HG02610 (cell line): ENCODE data around the gene OGDH.
"Not testable (repeated sequence)": the region's sequence is repeated elsewhere in the genome, so short reads cannot be mapped to it uniquely, and the experiment has no call there.

Source experiments
- ATAC-seq: cut with Tn5 transposase; IDR thresholded peaks from one replicate; pipeline ENCODE4 v1.9.1; 2021; ENCODE audit warnings: mild to moderate bottlenecking, moderate library complexity; ENCODE audit not compliant: unreplicated experiment

The OGDH gene

GRCh38 chr7:44703921-44704320 is 97.5 kb downstream of the OGDH start:
- ATAC-seq = no peak

GRCh38 chr7:44705434-44705833 is 99.0 kb downstream of the OGDH start:
- ATAC-seq = no peak

GRCh38 chr7:44706788-44707557 is 100.5 kb downstream of the OGDH start:
- no peak for ATAC-seq

GRCh38 chr7:44707558-44708230 is 101.3 kb downstream of the OGDH start:
- ATAC-seq = no peak

DNA sequence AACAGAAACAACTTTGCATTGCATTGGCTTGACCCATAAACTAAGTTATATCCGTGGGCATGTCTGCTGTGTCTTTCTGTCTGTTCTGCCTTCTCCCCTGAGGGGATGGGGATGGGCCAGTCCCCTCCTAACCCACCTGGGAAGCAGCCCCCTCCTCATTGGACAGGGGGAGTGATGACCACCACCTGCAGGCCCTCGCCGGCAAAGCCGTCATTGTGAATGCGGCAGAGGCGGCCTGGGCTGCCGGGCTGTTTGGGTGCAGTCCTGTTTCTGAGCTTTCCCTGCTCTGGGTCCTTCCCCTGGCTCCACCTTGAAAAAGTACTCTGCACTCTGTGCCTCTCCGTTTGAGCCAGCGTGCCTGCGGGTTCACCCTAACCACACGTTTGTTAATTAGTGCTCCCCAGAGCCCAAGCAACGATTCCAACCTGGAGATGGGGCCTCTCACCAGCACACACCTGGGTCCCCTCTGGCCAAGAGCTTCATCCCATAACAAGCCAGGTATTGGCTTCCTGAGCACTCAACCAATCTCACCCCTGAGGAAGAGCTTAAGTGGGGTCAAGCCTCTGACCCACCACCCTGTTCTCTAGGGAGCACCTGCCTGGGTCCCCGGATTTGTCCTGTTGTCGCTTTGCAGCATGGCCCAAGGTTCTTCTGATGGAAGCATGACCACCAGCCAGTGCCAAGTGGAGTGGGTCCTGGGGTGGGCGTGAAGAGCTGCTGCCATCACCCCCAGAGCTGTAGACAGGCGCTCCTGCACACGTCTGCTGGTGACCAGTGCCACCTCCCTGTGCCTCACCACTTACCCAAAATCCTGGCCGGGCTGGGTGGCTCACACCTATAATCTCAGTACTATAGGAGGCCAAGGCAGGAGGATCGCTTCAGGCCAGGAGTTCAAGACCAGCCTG is 102.8 kb downstream of the OGDH start:
- no peak for ATAC-seq

DNA sequence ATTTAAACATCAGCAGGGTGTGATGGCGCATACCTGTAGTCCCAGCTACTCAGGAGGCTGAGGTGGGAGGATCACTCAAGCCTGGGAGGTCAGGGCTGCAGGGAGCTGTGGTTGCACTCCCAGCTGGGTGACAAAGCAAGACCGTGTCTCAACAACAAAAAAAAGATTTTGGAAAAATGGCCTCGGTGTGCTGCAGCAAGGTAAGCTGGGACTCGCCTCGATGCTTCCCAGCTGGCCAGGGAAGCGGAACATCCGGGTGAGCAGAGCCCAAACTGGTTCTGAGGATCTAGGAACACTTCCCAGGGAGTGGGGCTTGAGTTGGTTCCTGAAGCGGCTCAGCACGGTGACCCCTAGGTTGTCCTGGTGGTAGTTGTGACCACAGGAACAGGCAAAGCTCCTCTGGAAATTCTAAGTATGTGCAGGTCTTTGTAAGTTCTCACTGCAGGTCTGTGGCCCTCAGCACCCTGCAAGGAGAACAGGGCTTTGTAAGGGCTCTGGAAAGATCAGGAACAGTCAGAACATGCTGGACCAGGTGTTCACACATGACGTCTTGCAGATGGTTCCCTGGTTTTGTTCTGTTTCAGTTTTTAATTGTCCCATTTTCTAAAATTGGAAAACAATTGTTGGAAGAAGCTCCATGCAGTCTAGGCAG is 103.6 kb downstream of the OGDH start:
- no peak for ATAC-seq

DNA sequence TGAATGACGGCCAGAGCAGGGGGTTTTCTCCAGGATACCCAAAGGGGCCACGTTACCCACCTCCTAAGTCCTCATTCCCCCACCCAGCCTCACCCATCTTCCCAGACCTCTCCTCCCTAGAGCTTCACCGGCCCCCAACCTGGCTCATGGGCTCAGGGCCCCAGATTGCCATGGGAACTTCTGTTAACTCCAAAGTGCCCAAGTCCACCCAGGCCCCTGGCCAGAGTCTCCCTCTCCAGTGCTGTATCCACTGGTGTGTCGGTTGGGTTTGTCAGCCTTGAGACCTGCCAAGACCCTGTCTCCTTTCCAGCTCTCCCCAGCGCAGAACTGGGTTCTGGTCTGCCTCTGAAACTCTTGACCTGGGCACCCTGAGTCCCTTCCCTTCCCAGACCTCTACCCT is 105.1 kb downstream of the OGDH start:
- ATAC-seq = no peak

DNA sequence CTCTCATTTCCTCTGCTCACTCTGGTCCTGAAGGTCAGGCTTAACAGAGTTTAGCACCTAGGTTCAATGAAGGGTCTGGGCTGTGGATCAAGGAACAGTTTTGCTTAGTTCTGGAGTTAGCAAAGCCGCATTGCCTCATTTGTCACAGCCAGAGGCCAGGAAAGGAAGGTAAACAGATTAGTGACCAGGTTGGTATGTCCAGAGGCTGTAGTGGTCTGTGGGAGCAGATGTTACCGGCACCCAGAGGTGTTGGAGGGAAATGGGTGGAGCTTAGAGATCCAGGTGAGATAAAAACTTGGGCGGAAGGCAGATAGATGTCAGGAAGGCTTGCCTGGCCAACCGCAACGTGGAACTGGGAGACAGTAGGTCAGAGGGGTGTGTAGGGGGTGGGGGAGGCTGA is 105.6 kb downstream of the OGDH start:
- no peak for ATAC-seq

DNA sequence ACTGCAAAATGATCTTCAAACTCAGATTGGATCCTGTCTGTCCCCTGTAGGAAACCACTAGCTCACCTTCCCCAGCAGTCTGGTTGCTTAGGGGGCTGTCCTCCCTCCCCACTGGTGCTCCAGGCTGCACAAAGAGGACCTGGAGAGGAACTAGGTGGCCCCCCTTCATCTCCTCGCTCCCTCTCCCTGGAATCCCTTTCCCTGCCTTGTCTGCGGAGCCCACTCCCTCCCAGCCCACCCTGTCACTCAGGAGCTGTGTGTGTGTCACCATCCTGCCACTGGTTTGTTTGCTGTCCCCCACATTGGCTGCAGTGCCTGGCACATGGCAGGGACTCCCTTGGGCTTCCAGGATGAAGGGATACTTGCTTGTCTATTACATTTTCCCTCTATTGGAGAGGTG is 106.7 kb downstream of the OGDH start:
- no peak for ATAC-seq

GRCh38 chr7:44713680-44714335 is 107.4 kb downstream of the OGDH start:
- ATAC-seq = no peak

DNA sequence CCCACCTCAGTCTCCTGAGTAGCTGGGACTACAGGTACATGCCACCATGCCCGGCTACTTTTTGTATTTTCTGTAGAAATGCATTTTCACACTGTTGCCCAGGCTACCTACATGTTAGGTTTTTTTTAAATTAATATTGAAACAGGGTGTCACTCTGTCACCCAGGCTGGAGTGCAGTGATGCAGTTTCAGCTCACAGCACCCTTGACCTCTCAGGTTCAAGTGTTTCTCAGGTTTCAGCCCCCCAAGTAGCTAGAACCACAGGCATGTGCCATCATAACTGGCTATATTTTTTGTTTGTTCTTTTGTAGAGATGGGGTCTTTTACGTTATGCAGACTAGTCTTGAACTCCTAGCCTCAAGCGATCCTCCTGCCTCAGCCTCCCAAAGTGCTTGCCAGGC is 109.8 kb downstream of the OGDH start:
- ATAC-seq = no peak

DNA sequence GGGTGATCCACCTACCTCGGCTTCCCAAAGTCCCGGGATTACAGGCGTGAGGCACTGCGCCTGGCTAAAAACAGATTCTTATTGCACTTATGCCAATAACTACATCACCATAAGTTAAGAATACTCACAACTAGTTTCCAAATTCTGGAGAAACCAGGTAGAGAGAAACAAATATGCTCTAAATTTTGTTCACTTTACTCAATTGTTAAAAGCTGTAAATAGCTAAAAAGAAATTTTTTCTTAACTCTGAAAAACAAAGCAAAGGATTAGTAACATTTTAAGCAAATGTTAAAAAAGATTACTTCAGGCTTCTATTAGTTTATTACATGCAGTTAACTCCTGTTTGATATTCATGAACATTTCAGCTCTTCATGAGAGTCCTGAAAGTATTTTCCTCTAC is 113.9 kb downstream of the OGDH start:
- no peak for ATAC-seq

DNA sequence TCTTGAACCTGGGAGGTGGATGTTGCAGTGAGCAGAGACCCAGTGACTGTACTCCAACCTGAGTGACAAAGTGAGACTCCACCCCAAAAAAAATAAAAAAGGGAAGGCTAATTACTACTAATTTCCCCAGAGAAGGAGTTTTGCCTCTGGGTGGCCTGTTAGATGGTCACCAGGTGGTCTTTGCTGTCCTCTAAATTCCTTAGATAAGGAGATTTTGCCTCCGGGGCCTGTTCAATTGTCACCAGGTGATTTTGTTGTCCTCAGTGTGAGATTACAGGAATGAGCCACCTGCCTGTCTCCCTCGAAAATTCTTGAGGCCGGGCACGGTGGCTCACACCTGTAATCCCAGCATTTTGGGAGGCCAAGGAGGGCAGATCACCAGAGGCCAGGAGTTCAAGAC is 117.8 kb downstream of the OGDH start:
- no peak for ATAC-seq

GRCh38 chr7:44726250-44726649 is 119.8 kb downstream of the OGDH start:
- not testable (repeated sequence) for ATAC-seq

DNA sequence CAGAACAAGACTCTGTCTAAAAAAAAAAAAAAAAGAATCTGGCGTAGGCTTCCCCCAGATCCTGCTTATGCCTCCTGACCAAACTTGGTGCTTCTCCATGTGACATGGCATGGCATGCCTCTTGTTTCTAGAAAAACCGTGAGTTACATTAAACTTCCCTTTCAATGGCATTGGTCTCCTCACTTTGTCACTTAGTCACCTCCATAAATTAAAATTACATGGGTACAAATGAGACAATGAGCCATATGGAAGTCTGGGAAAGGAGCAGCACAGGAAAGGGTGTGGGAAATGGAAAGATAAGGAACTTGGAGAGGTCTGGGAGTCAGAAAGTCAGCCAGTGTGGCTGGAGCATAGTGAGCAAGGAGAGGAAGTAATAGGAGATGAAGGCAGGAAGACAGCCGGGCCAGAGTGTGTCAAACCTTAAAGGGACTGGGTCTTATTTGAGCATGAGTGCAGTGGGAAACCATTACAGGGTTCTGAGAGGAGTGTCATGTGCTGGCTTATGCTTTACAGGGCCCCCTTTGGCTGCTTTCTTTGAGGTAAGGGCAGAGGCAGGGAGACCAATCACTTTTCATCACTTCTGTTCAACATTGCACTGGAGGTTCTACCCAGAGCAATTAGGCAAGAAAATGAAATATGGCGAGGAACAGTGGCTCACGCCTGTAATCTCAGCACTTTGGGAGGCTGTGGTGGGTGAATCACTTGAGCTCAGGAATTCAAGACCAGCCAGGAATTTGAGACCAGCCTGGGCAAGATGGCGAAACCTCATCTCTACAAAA is 120.9 kb downstream of the OGDH start:
- ATAC-seq = no peak

DNA sequence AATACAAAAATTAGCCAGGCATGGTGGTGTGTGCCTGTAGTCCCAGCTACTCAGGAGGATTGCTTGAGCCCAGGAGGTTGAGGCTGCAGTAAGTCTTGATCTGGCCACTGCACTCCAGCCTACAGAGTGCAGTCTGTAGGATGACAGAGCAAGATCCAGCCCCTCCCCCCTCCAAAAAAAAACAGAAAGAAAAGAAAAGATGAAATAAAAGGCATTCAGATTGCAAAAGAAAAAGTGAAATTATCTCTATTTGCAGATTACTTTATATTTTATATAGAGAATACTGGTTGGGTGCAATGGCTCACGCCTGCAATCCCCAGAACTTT is 121.5 kb downstream of the OGDH start:
- no peak for ATAC-seq

GRCh38 chr7:44729949-44730590 is 123.6 kb downstream of the OGDH start:
- ATAC-seq = no peak

- not testable (repeated sequence) for ATAC-seq
These were observed 126.5 kb downstream of the OGDH start for GRCh38 chr7:44732971-44733370.

DNA sequence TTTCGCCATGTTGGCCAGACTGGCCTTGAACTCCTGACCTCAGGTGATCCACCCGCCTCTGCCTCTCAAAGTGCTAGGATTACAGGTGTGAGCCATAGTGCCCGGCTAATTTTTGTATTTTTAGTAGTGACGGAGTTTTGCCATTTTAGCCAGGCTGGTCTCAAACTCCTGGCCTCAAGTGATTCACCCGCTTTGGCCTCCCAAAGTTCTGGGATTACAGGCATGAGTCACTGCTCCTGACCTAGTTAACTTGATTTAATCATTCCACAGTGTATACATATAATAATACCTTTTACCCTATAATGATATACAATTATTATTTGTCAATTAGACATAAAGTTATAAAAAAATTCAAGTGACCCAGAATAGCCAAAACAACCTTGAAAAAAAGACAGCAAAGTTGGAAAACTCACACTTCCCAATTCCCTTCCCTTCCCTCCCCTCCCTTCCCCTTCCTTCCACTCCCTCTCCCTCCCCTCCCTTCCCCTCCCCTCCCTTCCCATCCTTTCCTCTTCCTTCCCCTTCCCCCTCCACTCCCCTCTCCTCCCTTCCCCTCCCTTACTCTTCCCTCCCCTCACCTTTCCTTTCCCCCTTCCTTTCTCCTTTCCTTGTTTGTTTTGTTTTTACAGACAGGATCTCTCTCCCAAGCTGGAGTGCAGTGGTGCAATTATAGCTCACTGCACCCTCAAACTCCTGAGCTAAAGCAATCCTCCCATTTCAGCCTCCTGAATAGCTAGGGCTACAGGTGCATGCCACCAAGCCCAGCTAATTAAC is 127.5 kb downstream of the OGDH start:
- no peak for ATAC-seq
